Loucy (cell line): ENCODE results near the gene ZSCAN5A.

Experiments used
- EZH2phosphoT487 ChIP-seq: fragments of 200-600 bp; IDR thresholded peaks from 2 replicates; pipeline ENCODE4 v1.6.1; 2018; ENCODE audit warnings: antibody characterized with exemption, mild to moderate bottlenecking, moderate library complexity, borderline replicate concordance
- TF ChIP-seq, protein P1 (sequence below): fragments of 200-600 bp; sonication (generic); conservative IDR thresholded peaks from 2 replicates; pipeline ENCODE4 v1.5.1; 2014; ENCODE audit warnings: mild to moderate bottlenecking, antibody characterized with exemption, low read length

DNA sequence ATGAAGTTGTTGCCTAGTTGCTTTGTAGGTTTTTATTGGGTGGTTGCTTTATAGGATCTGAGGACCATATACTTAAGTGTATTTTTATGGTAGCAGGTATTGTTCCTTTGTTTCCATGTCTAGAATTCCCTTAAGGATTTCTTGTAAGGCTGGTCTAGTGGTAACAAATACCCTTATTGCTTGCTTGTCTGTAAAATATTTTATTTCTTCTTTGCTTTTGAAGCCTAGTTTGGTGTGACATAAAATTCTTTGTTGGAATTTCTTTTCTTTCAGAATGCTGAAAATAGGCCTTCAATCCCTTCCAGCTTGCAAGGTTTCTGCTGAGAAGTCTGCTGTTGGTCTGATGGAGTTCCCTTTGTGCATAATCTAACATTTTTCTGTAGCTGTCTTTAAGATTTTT is 18.1 kb upstream of the ZSCAN5A start:
- TF ChIP-seq, protein P1, sequence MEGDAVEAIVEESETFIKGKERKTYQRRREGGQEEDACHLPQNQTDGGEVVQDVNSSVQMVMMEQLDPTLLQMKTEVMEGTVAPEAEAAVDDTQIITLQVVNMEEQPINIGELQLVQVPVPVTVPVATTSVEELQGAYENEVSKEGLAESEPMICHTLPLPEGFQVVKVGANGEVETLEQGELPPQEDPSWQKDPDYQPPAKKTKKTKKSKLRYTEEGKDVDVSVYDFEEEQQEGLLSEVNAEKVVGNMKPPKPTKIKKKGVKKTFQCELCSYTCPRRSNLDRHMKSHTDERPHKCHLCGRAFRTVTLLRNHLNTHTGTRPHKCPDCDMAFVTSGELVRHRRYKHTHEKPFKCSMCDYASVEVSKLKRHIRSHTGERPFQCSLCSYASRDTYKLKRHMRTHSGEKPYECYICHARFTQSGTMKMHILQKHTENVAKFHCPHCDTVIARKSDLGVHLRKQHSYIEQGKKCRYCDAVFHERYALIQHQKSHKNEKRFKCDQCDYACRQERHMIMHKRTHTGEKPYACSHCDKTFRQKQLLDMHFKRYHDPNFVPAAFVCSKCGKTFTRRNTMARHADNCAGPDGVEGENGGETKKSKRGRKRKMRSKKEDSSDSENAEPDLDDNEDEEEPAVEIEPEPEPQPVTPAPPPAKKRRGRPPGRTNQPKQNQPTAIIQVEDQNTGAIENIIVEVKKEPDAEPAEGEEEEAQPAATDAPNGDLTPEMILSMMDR = no peak
- TF ChIP-seq EZH2phosphoT487 = no peak
